ENCODE measurements around the gene CFHR2. TPM values are rescaled to one million over a fixed set of nuclear protein-coding genes. Genes with fewer than 3 reads are reported as not detected.
"Not testable (repeated sequence)": the region's sequence is repeated elsewhere in the genome, so short reads cannot be mapped to it uniquely, and the experiment has no call there.

The CFHR2 gene
- total and polyA plus RNA-seq, 2 of the 8 experiments (the other 6 are each of a cell fraction or from before 2014, with no cell fraction given): not detected

DNA sequence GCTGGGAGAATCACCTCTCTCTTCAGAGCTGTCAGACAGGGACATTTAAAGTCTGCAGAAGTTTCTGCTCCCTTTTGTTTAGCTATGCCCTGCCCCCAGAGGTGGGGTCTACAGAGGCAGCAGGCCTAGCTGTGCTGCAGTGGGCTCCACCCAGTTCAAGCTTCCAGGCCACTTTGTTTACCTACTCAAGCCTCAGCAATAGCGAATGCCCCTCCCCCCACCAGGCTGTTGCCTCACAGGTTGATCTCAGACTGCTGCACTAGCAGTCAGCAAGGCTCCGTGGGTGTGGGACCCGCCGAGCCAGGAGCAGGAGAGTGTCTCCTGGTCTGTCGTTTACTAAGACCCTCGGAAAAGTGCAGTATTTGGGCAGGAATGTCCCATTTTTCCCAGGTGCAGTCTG lies 2.1 kb upstream of the CFHR2 start:
- H2BK5ac ChIP-seq (ENCODE audit: low read depth, low read length); H3K36me3 ChIP-seq (ENCODE audit: control insufficient read depth in 2 of 4, insufficient read depth in 4 of 4, low read length in 3 of 4); H2AFZ ChIP-seq (ENCODE audit: low read length); H3K27me3 ChIP-seq (replicated peaks in 1 of 4; ENCODE audit: control insufficient read depth in 3 of 4, extremely low read depth in 1 of 4, insufficient read depth in 3 of 4, low read length in 3 of 4); H3K4me1 ChIP-seq (replicated peaks in 1 of 4; ENCODE audit: control insufficient read depth in 3 of 4, insufficient read depth in 4 of 4, low read length in 3 of 4); H3K4me2 ChIP-seq (ENCODE audit: insufficient read depth in 1 of 2, low read depth in 2 of 2, low read length in 2 of 2); H2AK5ac ChIP-seq (ENCODE audit: low read depth, low read length); H3K9me3 ChIP-seq (ENCODE audit: insufficient read depth in 2 of 2, low read depth in 1 of 2, low read length in 1 of 2); H2BK12ac ChIP-seq (ENCODE audit: low read depth, low read length); FAIRE-seq; H2BK120ac ChIP-seq (replicated peaks; ENCODE audit: low read depth, low read length); H2BK15ac ChIP-seq (ENCODE audit: low read length); H3K9ac ChIP-seq (replicated peaks in 1 of 4; ENCODE audit: extremely low read depth in 1 of 4, low read depth in 3 of 4, low read length in 3 of 4); H3K23ac ChIP-seq (ENCODE audit: insufficient read length); H2BK20ac ChIP-seq (ENCODE audit: low read length); H3K4ac ChIP-seq (replicated peaks; ENCODE audit: insufficient read length, low read depth, low read length); H3K14ac ChIP-seq (ENCODE audit: insufficient read length); H3K18ac ChIP-seq (ENCODE audit: extremely low read depth, low read length); H3K27ac ChIP-seq (ENCODE audit: low read depth, low read length); H4K20me1 ChIP-seq (replicated peaks in 1 of 2; ENCODE audit: control insufficient read depth in 1 of 2, insufficient read depth in 2 of 2, low read length in 2 of 2); POLR2A ChIA-PET (ENCODE audit: partially characterized antibody); H4K5ac ChIP-seq (ENCODE audit: insufficient read length, low read depth, low read length); H3K79me1 ChIP-seq (ENCODE audit: low read depth, low read length); H4K8ac ChIP-seq (ENCODE audit: extremely low read depth, insufficient read depth, low read length); H3K23me2 ChIP-seq (ENCODE audit: low read depth, low read length); DNase-seq (ENCODE audit: low read depth in 1 of 2, low spot score in 2 of 2); H4K91ac ChIP-seq (replicated peaks; ENCODE audit: insufficient read length, low read length); H3K56ac ChIP-seq (replicated peaks; ENCODE audit: insufficient read length, low read depth, low read length); H3K4me3 ChIP-seq (ENCODE audit: extremely low read depth in 1 of 4, insufficient read depth in 2 of 4, low read depth in 3 of 4, low read length in 4 of 4); H3K79me2 ChIP-seq (ENCODE audit: control insufficient read depth in 1 of 2, insufficient read depth in 2 of 2, low read length in 2 of 2): not testable (repeated sequence)
- CTCF ChIA-PET (ENCODE audit: partially characterized antibody): interaction anchor here (1.4 kb wide), 1 partner anchor 8 kb away, joined by 3 read pairs; no protein-coding TSS in a partner anchor
- 97% methylated on average over 5 of the region's 6 CpGs; no CpG with 5 or more reads in 1 of the 2 experiments for WGBS, 2 experiments (ENCODE audit: extremely low coverage in 1 of 2, insufficient coverage in 1 of 2, insufficient read length in 1 of 2, insufficient replicate concordance in 2 of 2, low coverage in 1 of 2, low lambda C conversion rate in 2 of 2, missing lambda C conversion rate in 1 of 2)
